ENCODE measurements around the gene CYP27C1.
"Not testable (repeated sequence)": the region's sequence is repeated elsewhere in the genome, so short reads cannot be mapped to it uniquely, and the experiment has no call there.

Gene CYP27C1

GRCh38 chr2:127214201-127214600 is 5.9 kb downstream of the CYP27C1 start:
- peaks cover 79% of the 10 kb centered on the region for H3K27me3 Mint-ChIP-seq
- H3K4me3 Mint-ChIP-seq; intact Hi-C loops (cut with micrococcal nuclease); H3K36me3 Mint-ChIP-seq (ENCODE audit: low read depth); H3K27ac Mint-ChIP-seq; H3K9me3 Mint-ChIP-seq; H3K4me1 Mint-ChIP-seq (ENCODE audit: low read depth): not testable (repeated sequence)

GRCh38 chr2:127208313-127208712 is 11.8 kb downstream of the CYP27C1 start:
- intact Hi-C loops (cut with micrococcal nuclease): no loop called here
- Mint-ChIP-seq H3K4me1 (ENCODE audit: low read depth) (no peaks in the 10 kb centered on the region), H3K27me3 (peaks cover 43% of the 10 kb centered on the region), H3K36me3 (ENCODE audit: low read depth) (no peaks in the 10 kb centered on the region), H3K9me3 (no peaks in the 10 kb centered on the region), H3K27ac (no peak overlapping the region), H3K4me3 (no peak overlapping the region)

GRCh38 chr2:127205218-127206125 is 14.6 kb downstream of the CYP27C1 start:
- Mint-ChIP-seq H3K9me3 (no peaks in the 10 kb centered on the region), H3K27me3 (peaks cover 23% of the 10 kb centered on the region), H3K4me1 (ENCODE audit: low read depth) (no peaks in the 10 kb centered on the region)

DNA sequence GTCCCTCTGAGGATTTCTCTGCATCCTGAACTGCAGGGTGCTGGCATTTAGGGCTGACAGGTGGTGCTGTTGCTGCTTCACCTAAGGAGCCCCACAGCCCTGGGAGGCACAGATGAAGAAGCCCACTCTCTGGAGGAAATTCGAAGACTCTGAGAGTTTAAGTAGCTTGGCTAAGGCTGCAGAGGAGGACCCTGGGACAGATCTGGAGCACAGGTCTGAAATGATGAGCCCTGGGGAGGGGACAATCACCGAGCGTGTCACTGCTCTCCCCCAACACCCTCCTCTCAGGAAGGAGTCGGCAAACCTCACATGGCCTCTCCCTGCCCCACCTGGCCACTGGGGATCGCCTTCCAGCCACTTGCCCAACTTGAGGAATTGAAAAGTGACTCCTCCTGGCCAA is 18.6 kb downstream of the CYP27C1 start:
- no peak overlapping the region for H3K4me3 Mint-ChIP-seq
- peaks cover 6% of the 10 kb centered on the region for H3K4me1 Mint-ChIP-seq (ENCODE audit: low read depth)
- peaks cover 10% of the 10 kb centered on the region for H3K27me3 Mint-ChIP-seq
- H3K27ac Mint-ChIP-seq: no peak overlapping the region
- no peaks in the 10 kb centered on the region for H3K36me3 Mint-ChIP-seq (ENCODE audit: low read depth)
- intact Hi-C loops (cut with micrococcal nuclease): no loop called here
- H3K9me3 Mint-ChIP-seq: no peaks in the 10 kb centered on the region

More at GRCh38 chr2:127205218-127206125, 14.6 kb downstream of the CYP27C1 start:
- no peak overlapping the region for H3K4me3 Mint-ChIP-seq
- H3K27ac Mint-ChIP-seq: no peak overlapping the region
- H3K36me3 Mint-ChIP-seq (ENCODE audit: low read depth): no peaks in the 10 kb centered on the region
- intact Hi-C loops (cut with micrococcal nuclease): no loop called here

GRCh38 chr2:127200962-127201361 is 19.1 kb downstream of the CYP27C1 start:
- no peaks in the 10 kb centered on the region for H3K36me3 Mint-ChIP-seq (ENCODE audit: low read depth)
- peaks cover 10% of the 10 kb centered on the region for H3K27me3 Mint-ChIP-seq
- intact Hi-C loops (cut with micrococcal nuclease): no loop called here
- H3K4me1 Mint-ChIP-seq (ENCODE audit: low read depth): peaks cover 6% of the 10 kb centered on the region
- no peak overlapping the region for H3K27ac Mint-ChIP-seq
- H3K4me3 Mint-ChIP-seq: no peak overlapping the region
- no peaks in the 10 kb centered on the region for H3K9me3 Mint-ChIP-seq

DNA sequence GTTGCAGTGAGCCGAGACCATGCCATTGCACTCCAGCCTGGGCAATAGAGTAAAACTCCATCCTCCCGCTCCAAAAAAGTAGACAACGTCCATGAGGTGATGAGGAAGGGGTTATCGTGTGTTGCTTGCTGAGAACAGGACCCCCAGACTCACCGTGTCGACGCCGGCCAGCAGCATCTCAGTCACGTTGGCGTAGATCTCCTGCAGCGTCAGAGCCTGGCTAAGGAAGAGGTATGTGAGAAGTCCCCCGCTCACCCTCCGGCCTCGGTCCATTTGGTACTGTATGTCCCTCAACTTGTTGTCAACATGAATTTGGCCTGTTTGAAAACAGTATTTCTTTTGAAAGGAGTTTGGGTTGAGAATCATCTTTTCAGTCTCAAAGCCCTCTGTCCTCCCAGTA is 20.9 kb downstream of the CYP27C1 start:
- Mint-ChIP-seq H3K27ac (no peak overlapping the region), H3K9me3 (no peaks in the 10 kb centered on the region), H3K36me3 (ENCODE audit: low read depth) (no peaks in the 10 kb centered on the region), H3K4me1 (ENCODE audit: low read depth) (peaks cover 6% of the 10 kb centered on the region), H3K4me3 (no peak overlapping the region), H3K27me3 (peaks cover 11% of the 10 kb centered on the region)
- intact Hi-C loops (cut with micrococcal nuclease): loop anchor here (5.0 kb wide), 1 partner anchor 278 kb away; no protein-coding TSS in a partner anchor

DNA sequence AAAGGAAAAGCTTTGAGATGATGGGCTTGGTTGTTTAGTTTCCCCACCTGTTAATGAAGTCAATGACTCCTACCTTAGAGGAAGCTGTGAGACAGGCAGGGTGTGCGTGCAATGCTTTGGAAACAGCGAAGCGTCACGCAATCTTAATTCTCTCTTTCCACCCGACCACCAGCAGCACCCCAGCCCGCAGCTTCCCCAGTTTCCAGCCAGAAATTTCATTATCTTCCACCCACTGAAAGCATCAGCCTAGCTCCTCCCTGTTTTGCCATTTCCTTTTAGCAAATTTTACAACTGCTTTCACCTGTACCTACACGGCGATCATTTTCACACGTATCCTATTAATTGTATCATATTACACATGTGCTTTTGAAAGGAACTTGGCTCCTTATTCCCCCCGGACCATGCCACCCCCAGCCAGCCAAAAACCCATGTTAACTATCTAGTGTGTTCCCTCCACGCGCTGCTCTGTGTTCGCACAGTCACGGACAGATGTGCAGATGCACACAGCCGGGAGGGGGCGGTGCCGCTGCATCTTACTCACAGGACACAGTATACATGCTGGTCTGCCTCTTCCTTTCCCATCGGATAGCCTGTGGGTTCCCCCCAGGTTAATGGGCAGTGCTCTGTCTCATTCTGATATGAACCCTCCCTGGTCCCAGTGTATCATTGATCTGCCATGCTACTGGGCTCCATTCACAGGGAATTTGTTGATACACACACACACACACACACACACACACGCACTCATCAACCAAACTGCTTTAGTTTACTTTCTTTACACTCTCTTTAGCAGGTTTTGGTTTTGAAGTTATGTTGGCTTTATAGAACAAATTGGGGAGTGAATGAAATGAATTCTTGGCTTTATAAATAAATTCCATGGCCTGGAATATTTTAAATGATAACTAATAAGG is 22.4 kb downstream of the CYP27C1 start:
- Mint-ChIP-seq H3K36me3 (ENCODE audit: low read depth) (no peaks in the 10 kb centered on the region), H3K4me3 (peak overlapping the region; percentile 41), H3K4me1 (ENCODE audit: low read depth) (peaks cover 6% of the 10 kb centered on the region), H3K9me3 (no peaks in the 10 kb centered on the region), H3K27ac (no peak overlapping the region), H3K27me3 (peaks cover 11% of the 10 kb centered on the region)
- intact Hi-C loops (cut with micrococcal nuclease): loop anchor here (5.0 kb wide), 1 partner anchor 280 kb away; no protein-coding TSS in a partner anchor

DNA sequence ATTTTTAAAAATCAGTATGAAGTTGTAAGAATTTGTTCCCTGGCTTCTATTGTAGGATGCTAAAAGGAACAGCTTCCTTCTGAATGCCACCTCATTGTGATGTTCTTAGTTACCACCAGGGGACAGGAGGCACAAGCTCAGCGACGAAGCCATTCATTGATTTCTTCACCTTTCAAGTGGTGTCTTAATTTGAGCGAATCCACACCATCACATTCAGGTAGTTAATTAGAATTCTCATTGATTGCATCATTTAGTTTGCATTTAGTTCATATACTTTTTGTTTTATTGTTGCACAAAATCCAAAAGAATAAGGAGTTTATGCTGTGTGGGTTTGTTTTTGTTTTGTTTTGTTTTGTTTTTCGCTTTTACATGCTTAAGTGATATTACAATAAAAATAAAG is 23.1 kb downstream of the CYP27C1 start:
- no peak overlapping the region for H3K4me3 Mint-ChIP-seq
- H3K9me3 Mint-ChIP-seq: no peaks in the 10 kb centered on the region
- H3K27me3 Mint-ChIP-seq: peaks cover 11% of the 10 kb centered on the region
- intact Hi-C loops (cut with micrococcal nuclease): loop anchor here (5.0 kb wide), 1 partner anchor 280 kb away; no protein-coding TSS in a partner anchor
- H3K27ac Mint-ChIP-seq: no peak overlapping the region
- peaks cover 6% of the 10 kb centered on the region for H3K4me1 Mint-ChIP-seq (ENCODE audit: low read depth)
- no peaks in the 10 kb centered on the region for H3K36me3 Mint-ChIP-seq (ENCODE audit: low read depth)

DNA sequence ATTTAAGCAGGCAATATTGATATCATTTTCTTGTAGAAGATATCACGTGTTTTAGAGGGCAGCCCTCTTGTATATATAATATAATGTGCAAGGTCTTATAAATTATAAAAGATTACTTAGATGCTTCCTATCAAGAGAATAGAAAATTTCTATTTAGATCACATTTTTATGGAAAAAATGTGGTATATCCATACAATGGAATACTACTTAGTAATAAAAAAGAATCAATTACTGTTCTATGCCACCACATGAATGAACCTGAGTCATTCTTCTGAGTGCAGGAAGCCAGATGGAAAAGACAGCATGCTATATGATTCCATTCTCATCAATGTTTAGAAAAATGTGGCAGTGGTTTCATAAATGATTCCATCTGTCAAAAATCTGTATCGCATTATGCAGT is 23.6 kb downstream of the CYP27C1 start:
- intact Hi-C loops (cut with micrococcal nuclease): loop anchor here (5.0 kb wide), 1 partner anchor 281 kb away; no protein-coding TSS in a partner anchor
- H3K4me3 Mint-ChIP-seq: no peak overlapping the region
- H3K27me3 Mint-ChIP-seq: peaks cover 9% of the 10 kb centered on the region

GRCh38 chr2:127195140-127196074 is 24.7 kb downstream of the CYP27C1 start:
- Mint-ChIP-seq H3K4me1 (ENCODE audit: low read depth) (peaks cover 6% of the 10 kb centered on the region), H3K4me3 (no peak overlapping the region), H3K27me3 (peaks cover 7% of the 10 kb centered on the region), H3K9me3 (no peaks in the 10 kb centered on the region), H3K27ac (no peak overlapping the region), H3K36me3 (ENCODE audit: low read depth) (no peaks in the 10 kb centered on the region)
- intact Hi-C loops (cut with micrococcal nuclease): loop anchor here (5.0 kb wide), 1 partner anchor 282 kb away; no protein-coding TSS in a partner anchor

More for the DNA sequence above, 23.6 kb downstream of the CYP27C1 start:
- no peaks in the 10 kb centered on the region for H3K9me3 Mint-ChIP-seq
- no peak overlapping the region for H3K27ac Mint-ChIP-seq
- peaks cover 6% of the 10 kb centered on the region for H3K4me1 Mint-ChIP-seq (ENCODE audit: low read depth)
- H3K36me3 Mint-ChIP-seq (ENCODE audit: low read depth): no peaks in the 10 kb centered on the region

- Mint-ChIP-seq H3K4me1 (ENCODE audit: low read depth) (peaks cover 6% of the 10 kb centered on the region), H3K27ac (no peak overlapping the region), H3K9me3 (no peaks in the 10 kb centered on the region), H3K36me3 (ENCODE audit: low read depth) (no peaks in the 10 kb centered on the region), H3K4me3 (no peak overlapping the region), H3K27me3 (peaks cover 7% of the 10 kb centered on the region)
- intact Hi-C loops (cut with micrococcal nuclease): no loop called here
These were observed 25.7 kb downstream of the CYP27C1 start for GRCh38 chr2:127194447-127194846.

DNA sequence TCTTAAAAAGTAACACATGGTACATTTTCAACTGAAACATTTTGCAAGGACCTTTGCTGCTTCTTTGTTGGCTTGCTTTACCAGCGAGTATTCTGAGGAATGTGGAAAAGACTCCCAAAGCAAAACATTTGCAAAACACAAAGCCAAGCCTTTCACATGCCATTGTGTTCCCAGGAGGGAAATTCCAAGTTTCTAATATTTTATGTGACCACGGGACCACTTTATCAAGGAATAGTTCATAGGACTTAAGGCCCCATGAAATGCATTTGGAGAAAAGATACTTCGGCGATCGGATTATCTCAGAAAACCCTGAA is 26.2 kb downstream of the CYP27C1 start:
- H3K4me3 Mint-ChIP-seq: no peak overlapping the region

More for the DNA sequence above, 26.2 kb downstream of the CYP27C1 start:
- H3K36me3 Mint-ChIP-seq (ENCODE audit: low read depth): no peaks in the 10 kb centered on the region
- H3K4me1 Mint-ChIP-seq (ENCODE audit: low read depth): peaks cover 6% of the 10 kb centered on the region
- intact Hi-C loops (cut with micrococcal nuclease): no loop called here
- H3K27me3 Mint-ChIP-seq: peaks cover 7% of the 10 kb centered on the region
- H3K27ac Mint-ChIP-seq: no peak overlapping the region
- H3K9me3 Mint-ChIP-seq: no peaks in the 10 kb centered on the region
